Right renal cortex interstitium (tissue), 3 donors: ENCODE data around the gene TNFSF10. TPM values are rescaled to one million over a fixed set of nuclear protein-coding genes. Genes with fewer than 3 reads are reported as not detected.

ENCODE experiments used
- DNase-seq, 3 donors: peaks; one replicate each; pipeline ENCODE4 v3.0.0-alpha.2; 2013; ENCODE audit warnings: low read depth in 3 of 3, low spot score in 2 of 3
- polyA plus RNA-seq, 3 donors: library from polyadenylated mRNA; unstranded; fragments of 120-200 nt; gene quantifications; one replicate each; pipeline ENCODE4 v1.2.1, GENCODE V29; 2013; ENCODE audit not compliant: insufficient read length in 3 of 3

Gene TNFSF10
- polyA plus RNA-seq, 3 donors, result 44.3 to 70.4 (median 55.0) TPM

DNA sequence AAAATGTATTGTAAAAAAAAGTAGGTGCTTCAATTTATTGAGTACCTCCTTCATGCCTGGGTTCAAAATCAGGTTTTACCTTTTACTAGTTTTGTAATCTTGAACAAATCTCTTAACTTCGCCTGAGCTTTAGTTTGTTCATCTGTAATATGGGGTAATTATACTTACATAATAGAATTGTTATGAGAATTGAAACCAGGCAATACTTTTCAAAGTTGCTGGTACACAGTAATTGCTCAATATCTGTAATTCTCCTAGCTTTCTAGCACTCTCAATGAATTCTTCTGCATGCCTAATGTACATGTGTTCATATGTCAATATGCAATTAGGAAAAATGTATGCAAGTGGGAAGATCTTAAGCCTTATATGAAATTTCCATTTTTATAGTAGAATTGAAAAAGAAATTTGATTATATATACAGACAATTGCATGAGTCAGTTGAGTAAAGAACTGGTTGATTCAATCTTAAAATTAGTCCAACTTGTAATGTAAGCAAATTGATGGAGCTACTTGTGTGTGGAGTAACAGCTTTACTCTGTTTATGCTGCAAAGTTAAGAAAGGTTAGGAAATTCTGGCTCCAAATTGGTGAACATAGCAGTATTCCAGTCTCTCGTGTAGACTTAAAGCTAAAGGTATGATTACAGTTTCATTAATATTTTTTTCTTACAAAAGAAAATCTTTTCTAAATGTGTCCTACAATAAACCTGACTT, 4.1 kb downstream of the TNFSF10 start:
- DNase-seq, result no peak

DNA sequence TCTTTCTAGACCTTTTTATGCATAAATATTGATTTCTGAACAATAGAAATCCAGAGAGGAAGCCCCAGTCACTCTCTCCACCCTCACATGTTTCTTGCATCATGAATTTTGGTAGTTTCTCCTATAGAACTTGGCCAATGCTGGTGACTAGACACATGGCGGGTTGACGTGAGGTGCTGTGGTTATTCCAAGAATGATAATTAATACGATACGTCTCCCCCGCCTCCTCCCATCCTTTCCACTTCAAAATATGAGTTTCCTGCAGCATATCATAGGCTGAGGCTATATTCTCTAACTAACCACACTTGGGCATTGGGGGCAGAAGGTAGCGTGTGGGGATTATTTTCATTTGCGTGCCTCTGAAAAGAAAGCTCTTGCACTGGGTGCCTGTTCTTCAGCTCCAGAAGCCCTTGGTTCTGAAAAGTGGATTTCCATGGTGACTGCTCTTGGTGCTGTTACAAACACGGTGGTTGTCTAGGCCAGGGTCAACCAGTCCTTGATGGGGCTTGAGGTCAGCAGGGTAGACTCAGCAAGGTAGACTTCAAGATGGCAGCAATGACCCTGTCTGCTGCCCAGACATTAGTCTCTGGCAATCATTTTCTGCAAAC, 5.3 kb downstream of the TNFSF10 start:
- DNase-seq, result no peak

GRCh38 chr3:172516318-172517214, 6.7 kb downstream of the TNFSF10 start:
- DNase-seq, result no peak

DNA sequence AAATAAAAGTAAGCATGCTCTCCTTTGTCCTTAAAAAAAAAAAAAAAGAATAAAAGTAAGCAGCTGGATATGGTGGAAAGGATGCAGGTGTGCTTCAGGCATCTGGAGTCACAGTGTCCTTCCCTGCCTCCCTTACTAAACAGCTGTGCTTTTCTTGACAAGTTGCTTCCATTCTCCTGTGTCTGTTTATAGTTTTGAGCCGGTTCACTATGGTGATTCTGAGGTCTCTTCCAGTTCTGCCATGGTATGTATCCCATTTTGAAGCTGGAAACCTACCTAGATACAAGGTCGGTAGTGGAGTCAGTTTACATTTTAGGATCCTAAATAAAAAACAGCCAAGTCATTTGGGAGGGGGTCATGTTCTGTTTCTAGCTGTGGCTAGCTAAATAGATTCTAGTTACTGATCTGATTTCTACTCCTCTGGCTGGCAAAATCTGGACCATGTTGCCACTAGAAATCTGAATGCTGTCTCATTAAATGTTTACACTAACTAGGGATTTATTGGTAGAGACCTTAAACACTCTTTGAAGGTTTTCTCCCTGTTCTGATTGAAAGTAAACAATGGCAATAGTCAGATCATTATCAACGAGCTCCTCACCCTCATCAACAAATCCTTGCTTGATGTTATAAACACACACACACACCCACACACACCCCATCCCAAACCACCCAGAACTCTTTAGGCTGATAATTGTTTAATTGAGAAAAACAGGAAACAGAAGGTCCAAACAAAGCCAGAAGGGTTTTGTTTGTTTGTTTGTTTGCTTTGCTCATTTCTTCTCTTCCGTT, 7.9 kb downstream of the TNFSF10 start:
- no peak for DNase-seq

DNA sequence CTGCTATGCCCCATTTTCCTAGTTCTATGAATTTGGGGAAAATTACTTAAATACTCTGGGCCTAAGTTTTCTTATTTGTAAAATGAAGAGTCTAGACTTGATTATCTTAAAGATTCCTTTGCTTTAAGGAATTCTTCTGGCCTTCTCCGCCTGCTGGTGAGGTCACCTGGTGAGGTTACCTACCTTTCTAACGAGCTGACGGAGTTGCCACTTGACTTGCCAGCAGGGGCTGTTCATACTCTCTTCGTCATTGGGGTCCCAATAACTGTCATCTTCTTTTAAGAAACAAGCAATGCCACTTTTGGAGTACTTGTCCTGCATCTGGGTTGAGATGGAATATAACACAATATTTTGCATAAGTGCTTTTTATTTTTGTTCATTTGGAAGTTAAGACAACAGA, 8.6 kb downstream of the TNFSF10 start:
- DNase-seq, result no peak

DNA sequence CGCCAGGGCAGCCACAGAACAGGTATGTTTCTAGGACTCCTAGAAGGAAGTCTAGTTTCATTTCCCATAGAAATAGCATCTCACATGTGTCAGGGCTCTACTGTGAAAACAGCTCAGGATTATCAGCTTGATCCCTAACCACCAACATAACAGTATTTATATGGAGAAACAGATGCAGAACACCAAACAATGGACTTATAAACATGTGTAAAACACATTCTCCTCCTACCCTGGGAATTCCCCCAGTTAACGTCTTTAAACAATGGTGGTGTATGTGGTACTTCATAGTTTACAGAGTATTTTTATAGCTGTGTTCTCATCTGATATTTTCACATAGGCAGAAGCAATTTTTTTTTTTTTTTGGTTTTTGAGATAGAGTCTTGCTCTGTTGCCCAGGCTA, 9.7 kb downstream of the TNFSF10 start:
- no peak for DNase-seq

- no peak for DNase-seq
Observed at GRCh38 chr3:172511783-172512762, 11.2 kb downstream of the TNFSF10 start.

- DNase-seq, result no peak
Observed at GRCh38 chr3:172506094-172506493, 17.1 kb downstream of the TNFSF10 start.

DNA sequence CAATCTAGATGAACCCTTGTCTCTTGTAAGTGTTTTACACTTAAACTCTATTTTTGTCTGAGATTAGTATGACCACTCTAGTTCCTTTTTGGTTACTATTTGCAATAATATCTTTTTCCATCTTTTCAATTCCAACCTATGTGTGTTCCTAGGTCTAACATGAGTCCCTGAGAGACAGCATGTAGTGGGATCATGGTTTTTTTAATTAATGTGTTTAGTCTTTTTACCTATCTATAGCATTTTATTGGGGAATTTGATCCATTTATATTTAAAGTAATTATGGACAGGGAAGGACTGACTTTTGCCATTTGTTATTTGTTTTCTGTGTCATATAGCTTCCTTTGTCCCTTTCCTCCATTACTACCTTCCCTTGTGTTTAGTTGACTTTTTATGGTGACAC, 21.7 kb downstream of the TNFSF10 start:
- no peak for DNase-seq

DNA sequence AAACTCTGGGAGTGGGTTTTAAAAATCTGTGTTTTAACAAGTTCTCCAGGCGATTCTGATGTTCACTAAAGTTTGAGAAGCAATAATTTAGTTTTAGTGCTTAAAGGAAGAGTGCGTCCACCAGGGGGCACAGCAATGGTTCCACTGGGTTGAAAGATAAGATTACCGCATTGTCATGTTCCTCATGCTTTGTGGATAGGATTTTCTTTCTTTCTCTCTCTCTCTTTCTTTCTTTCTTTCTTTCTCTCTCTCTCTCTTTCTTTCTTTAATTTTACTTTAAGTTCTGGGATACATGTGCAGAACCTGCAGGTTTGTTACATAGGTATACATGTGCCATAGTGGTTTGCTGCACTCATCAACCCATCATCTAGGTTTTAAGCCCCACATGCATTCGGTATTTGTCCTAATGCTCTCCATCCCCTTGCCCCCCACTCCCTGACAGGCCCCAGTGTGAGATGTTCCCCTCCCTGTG, 33.0 kb downstream of the TNFSF10 start:
- DNase-seq, result peak; percentile 20 to 52 (median 38)

GRCh38 chr3:172478116-172478515, 45.1 kb downstream of the TNFSF10 start:
- no peak for DNase-seq

DNA sequence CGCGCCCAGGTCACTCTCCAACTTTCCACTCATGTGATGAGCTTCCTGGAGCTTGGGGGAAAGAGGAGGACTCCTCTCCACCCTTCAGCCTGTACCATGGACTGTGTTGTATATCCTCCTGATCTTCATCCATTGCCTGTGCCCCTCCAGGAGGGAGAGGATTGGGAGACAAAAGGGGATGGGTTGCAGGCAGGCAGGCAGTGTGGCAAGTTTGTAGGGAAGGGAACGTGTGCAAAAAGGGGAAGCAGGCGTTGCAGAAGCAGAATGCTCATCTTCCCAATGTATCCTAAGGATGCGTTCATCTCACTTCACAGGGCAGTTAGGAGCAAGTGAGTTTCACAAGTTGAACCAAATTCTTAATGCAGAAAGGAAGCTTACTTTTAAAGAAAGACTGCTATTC, 46.9 kb downstream of the TNFSF10 start:
- no peak for DNase-seq

GRCh38 chr3:172475703-172476102, 47.5 kb downstream of the TNFSF10 start:
- no peak for DNase-seq

- no peak for DNase-seq
Observed at GRCh38 chr3:172471903-172472302, 51.3 kb downstream of the TNFSF10 start.

DNA sequence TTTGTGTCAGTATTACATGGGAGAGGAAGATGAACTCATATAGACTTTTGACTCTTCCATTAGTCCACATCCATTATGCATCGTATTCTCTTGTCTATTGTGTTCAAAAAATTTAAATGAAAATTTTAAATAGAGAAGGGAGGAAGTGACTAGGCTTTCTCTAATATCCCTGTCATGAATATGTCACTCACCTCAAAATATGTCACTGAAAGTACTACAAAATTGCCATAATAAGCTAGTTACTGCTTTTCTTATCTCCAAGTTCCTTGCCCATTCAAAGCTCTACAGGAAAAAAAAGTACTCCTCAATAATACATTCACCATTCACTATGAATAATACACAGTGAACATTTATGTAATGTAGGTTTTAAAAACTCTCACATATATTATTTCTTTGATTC, 52.6 kb downstream of the TNFSF10 start:
- DNase-seq, result no peak

DNA sequence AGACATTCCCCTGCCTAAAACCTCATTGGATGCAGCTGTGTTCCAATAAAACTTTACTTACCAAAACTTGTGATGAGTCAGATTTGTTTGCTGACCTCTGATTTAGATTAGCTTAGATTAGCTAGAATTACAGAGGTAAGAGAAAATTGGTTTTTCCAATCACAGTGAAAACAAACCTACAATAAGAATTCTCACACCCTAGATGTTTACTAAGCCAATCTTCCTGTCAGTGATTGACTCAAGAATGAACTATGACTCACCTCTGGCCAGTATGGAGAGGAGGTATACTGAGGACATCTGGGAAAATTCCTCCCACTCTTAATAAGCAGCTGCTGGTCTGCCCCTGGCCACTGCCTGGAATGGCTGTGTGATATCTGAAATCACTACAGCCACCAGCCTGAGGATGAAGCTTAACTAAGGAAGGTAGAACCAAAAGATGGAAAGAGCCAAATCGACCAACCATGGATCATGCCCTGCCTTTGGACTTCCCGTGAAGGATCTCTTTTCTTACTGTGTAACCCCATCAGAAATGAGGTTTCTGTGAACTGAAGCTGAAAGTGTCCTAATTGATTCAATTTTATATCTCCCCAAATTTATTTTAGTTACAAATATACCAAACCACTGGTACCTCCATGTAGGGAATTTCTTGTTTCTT, 55.9 kb downstream of the TNFSF10 start:
- DNase-seq, result no peak

GRCh38 chr3:172466553-172467130, 56.6 kb downstream of the TNFSF10 start:
- no peak for DNase-seq

DNA sequence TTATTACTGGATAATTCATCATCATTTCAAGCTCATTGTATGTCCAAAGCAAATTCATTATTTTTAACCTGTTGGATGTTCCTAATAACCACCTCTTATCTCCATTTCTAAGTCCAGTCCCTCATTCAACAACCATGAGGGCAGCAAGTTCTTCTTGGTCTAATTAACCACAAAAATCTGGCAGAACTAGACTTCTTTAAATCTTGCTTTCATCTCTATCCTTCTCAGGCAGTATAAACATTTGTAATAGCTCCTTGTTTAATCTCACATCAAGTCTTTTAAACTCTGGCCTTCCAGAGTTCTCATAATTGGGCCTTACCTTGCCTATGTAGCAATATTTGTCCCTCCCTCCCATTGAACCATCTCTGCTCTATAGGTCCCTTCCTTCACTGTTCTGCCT, 57.9 kb downstream of the TNFSF10 start:
- no peak for DNase-seq

DNA sequence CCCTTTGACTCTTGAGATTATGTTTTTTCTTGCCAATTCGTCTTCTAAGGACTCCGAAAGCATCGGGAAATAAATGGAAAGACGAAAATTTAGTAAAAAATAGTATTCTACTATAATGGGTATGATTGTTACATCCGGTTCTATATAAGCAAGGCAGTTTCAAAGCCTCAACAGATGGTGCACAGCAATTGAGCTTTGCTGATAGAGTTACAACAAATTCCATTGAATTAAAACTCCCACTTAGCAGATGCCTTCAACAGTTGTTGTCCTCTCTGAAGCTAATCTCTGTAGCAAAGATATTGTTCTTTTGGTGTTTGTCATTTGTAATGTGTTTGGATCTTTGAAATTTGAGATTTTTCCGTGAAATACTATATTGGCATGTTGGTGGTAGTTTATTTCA, 58.9 kb downstream of the TNFSF10 start:
- no peak for DNase-seq
